Activated naive CD8-positive, alpha-beta T cell treated with anti-CD3 and anti-CD28 coated beads for 36 hours (primary cell): ENCODE measurements around the gene MAGEB10. TPM values are rescaled to one million over a fixed set of nuclear protein-coding genes. Genes with fewer than 3 reads are reported as not detected.
"Not testable (repeated sequence)": the region's sequence is repeated elsewhere in the genome, so short reads cannot be mapped to it uniquely, and the experiment has no call there.

Source experiments
- DNase-seq: peaks from one replicate; pipeline ENCODE4 v3.0.0; 2021
- H3K27ac Mint-ChIP-seq: one replicate; pipeline ENCODE4 v1.8.0; 2022; ENCODE audit warnings: mild to moderate bottlenecking, moderate library complexity, mixed read lengths
- H3K27me3 Mint-ChIP-seq: one replicate; pipeline ENCODE4 v1.8.0; 2022; ENCODE audit warnings: mild to moderate bottlenecking, mixed read lengths
- H3K36me3 Mint-ChIP-seq: one replicate; pipeline ENCODE4 v1.8.0; 2021; ENCODE audit warnings: mild to moderate bottlenecking, mixed read lengths
- H3K4me1 Mint-ChIP-seq: one replicate; pipeline ENCODE4 v1.8.0; 2021; ENCODE audit warnings: mixed read lengths
- H3K4me3 Mint-ChIP-seq: one replicate; pipeline ENCODE4 v1.8.0; 2022; ENCODE audit warnings: mild to moderate bottlenecking, moderate library complexity, mixed read lengths
- H3K9me3 Mint-ChIP-seq: one replicate; pipeline ENCODE4 v1.8.0; 2022; ENCODE audit warnings: mixed read lengths
- total RNA-seq, 2 experiments: library from RNA; stranded (reverse); gene quantifications; one replicate each; pipeline ENCODE4 v1.2.3, GENCODE V29; 2021

MAGEB10 gene, protein sequence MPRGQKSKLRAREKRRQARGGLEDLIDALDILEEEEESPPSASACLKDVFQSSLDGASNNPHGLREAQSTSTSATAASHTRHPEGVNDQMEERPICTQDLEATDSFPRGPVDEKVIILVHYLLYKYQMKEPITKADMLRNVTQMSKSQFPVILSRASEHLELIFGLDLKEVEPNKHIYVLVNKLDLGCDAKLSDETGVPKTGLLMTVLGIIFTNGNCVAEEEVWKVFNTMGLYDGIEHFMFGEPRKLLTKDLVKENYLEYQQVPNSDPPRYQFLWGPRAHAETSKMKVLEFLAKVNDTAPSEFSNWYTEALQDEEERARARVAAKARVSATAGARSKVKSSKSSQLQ
- total RNA-seq: not detected

DNA sequence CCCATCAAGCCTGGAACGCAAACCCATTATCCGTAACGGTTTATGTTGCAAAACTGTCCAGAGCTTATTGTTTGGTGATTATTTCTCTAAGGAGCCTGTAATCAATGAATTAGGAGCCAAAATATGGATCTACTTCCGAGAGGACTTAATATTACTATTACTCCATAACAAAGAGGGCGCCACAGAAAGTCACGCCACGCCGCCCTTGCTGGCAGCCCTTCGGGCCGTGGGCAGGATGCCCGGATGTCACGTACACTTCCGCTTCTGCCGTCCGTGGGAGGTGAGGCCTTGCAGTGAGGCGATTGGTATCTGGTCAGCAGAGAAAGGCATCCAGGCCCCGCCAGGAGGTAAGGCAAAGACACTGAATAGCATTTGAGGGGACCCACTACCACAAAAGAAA is at the start of gene MAGEB10:
TSS of gene MAGEB10 (plus strand) at position 301 of the 400 bp plus-strand sequence. CDS start 13,317 bp downstream, outside the sequence.
- Mint-ChIP-seq H3K9me3 (no peaks in the 10 kb centered on the region), H3K4me1 (no peaks in the 10 kb centered on the region), H3K36me3 (no peaks in the 10 kb centered on the region), H3K4me3 (no peak within 1 kb of the TSS), H3K27me3 (no peaks in the 10 kb centered on the region), H3K27ac (no peak within 1 kb of the TSS)
- DNase-seq: no peak

DNA sequence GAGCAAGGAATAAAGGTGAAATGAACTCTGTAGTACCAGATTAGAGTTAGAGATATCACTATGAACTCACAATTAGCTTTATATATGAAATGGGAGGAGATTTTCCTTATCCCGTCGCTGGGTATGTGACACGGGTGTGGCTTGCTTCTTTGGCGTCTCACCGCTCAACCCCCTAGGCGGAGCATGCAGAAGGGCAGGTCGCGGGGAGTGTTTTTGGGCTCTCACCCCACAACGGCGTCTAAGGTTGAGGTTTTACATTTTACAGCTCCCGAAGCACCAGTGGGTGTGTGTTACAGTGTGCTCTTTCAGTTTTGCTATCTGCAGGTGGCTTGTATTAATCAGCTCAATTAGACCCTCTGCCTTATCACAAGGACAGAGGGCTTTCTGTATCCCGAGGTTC is 42.1 kb upstream of the MAGEB10 start:
- no peaks in the 10 kb centered on the region for H3K36me3 Mint-ChIP-seq
- no peak overlapping the region for H3K27ac Mint-ChIP-seq
- no peak overlapping the region for H3K4me3 Mint-ChIP-seq
- H3K4me1 Mint-ChIP-seq: no peaks in the 10 kb centered on the region
- no peaks in the 10 kb centered on the region for H3K9me3 Mint-ChIP-seq
- DNase-seq: no peak
- no peaks in the 10 kb centered on the region for H3K27me3 Mint-ChIP-seq

DNA sequence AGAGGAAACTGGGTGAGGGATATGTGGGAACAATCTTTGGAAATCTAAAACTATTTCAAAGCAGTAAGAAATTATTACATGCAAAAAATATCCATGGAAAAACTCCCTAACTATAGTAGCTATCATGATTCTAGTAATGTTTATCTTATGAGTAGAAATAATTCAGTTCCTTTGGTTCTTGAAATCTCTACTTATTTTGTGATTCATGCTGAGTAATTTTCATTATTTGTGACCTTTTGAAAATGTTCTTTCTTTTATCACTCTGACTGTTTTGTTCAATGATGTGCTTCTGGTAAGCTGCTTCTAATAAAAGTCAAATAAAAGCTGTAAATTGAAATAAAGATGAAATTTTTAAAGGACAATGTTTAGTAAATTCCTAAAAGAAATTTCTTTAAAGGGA is 40.4 kb upstream of the MAGEB10 start:
- Mint-ChIP-seq H3K27ac (no peak overlapping the region), H3K27me3 (no peaks in the 10 kb centered on the region), H3K4me3 (no peak overlapping the region), H3K9me3 (no peaks in the 10 kb centered on the region), H3K4me1 (no peaks in the 10 kb centered on the region), H3K36me3 (no peaks in the 10 kb centered on the region)
- DNase-seq: no peak

DNA sequence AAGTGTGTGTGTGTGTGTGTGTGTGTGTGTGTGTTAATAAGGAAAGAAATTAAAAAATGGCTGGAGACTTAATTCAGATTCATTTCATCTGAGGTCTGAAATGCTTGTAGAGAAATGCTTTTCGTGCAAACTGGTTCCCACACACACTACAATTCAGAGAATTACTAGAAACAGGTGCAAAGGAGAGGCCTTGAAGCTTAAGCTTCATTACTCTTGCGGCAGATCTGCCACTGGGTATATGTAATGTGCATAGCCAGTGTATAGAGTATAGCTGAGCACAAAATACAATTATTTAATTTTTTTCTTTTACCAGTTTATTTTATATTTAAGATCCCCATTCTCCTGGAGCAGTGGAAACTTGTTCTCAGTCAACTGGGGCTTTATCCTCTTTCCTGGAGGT is 31.8 kb upstream of the MAGEB10 start:
- H3K4me3 Mint-ChIP-seq: no peak overlapping the region
- no peak for DNase-seq
- no peaks in the 10 kb centered on the region for H3K9me3 Mint-ChIP-seq
- no peaks in the 10 kb centered on the region for H3K36me3 Mint-ChIP-seq
- no peak overlapping the region for H3K27ac Mint-ChIP-seq
- H3K27me3 Mint-ChIP-seq: no peaks in the 10 kb centered on the region
- no peaks in the 10 kb centered on the region for H3K4me1 Mint-ChIP-seq

DNA sequence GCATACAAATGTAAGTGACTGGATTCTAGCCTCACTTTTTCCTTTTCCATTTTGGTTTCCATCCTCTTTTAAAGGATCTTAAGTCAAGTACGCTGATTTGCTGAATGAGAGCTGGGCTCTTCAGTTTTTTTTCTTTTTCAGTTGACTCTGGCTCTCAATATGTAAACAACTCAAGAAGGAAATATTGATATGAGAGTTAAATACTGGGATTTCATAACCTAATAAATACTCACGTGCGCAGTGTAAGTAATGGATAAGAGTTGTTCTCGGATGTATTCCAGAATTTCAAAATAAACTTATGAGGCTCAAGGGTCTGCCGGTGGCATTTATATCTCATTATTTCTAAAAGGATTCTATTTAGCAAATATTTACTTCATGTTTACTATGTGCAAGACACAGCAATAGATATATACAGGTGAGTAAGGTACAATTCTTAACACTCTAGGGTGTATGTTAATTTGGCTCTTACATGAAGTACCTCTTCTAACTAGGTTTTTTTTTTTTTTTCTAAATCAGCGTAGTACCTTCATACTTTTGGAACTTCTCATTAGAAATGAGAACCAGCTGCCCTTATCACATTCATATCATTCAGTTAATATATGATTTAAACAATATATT is 11.0 kb upstream of the MAGEB10 start:
- no peak overlapping the region for H3K27ac Mint-ChIP-seq
- no peaks in the 10 kb centered on the region for H3K27me3 Mint-ChIP-seq
- no peaks in the 10 kb centered on the region for H3K4me1 Mint-ChIP-seq

DNA sequence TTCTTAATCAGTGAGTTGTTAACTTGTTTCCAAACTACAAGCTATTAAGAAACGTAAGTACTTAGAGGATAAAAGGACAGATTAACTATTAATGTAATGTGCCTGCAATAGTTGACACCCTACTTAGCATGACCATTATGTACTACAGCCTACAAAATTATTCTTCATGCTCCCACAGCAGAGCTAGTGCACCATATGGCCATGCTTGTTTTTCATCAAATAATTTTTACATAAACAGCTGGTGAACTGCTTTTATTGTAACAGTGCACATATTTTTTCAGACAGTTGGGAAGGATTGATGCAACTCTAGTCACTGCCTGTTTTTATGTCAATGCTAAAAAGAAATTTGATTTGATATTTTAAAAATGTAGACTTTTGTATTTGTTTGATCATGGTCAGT is 10.2 kb upstream of the MAGEB10 start:
- Mint-ChIP-seq H3K36me3 (no peaks in the 10 kb centered on the region), H3K27ac (no peak overlapping the region), H3K9me3 (no peaks in the 10 kb centered on the region), H3K4me3 (no peak overlapping the region), H3K27me3 (no peaks in the 10 kb centered on the region), H3K4me1 (no peaks in the 10 kb centered on the region)
- DNase-seq: no peak

More for the DNA sequence above, 11.0 kb upstream of the MAGEB10 start:
- no peak for DNase-seq
- no peaks in the 10 kb centered on the region for H3K36me3 Mint-ChIP-seq
- no peaks in the 10 kb centered on the region for H3K9me3 Mint-ChIP-seq
- no peak overlapping the region for H3K4me3 Mint-ChIP-seq

DNA sequence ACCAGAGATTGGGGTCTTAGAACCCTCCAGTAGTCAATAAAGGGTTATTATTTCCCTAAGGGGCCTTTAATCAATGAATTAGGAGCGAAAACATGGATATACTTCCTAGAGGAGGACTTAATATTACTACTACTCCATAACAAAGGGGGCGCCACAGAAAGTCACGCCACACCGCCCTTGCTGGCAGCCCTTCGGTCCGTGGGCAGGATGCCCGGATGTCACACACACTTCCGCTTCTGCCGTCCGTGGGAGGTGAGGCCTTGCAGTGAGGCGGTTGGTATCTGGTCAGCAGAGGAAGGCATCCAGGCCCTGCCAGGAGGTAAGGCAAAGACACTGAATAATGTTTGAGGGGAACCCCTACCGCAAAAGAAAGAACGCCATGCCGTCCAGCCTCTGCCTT is 436 bp downstream of the MAGEB10 start:
- H3K36me3 Mint-ChIP-seq: no peaks in the 10 kb centered on the region
- no peak overlapping the region for H3K4me3 Mint-ChIP-seq
- no peaks in the 10 kb centered on the region for H3K4me1 Mint-ChIP-seq
- H3K27me3 Mint-ChIP-seq: no peaks in the 10 kb centered on the region
- H3K9me3 Mint-ChIP-seq: no peaks in the 10 kb centered on the region
- no peak overlapping the region for H3K27ac Mint-ChIP-seq
- no peak for DNase-seq

DNA sequence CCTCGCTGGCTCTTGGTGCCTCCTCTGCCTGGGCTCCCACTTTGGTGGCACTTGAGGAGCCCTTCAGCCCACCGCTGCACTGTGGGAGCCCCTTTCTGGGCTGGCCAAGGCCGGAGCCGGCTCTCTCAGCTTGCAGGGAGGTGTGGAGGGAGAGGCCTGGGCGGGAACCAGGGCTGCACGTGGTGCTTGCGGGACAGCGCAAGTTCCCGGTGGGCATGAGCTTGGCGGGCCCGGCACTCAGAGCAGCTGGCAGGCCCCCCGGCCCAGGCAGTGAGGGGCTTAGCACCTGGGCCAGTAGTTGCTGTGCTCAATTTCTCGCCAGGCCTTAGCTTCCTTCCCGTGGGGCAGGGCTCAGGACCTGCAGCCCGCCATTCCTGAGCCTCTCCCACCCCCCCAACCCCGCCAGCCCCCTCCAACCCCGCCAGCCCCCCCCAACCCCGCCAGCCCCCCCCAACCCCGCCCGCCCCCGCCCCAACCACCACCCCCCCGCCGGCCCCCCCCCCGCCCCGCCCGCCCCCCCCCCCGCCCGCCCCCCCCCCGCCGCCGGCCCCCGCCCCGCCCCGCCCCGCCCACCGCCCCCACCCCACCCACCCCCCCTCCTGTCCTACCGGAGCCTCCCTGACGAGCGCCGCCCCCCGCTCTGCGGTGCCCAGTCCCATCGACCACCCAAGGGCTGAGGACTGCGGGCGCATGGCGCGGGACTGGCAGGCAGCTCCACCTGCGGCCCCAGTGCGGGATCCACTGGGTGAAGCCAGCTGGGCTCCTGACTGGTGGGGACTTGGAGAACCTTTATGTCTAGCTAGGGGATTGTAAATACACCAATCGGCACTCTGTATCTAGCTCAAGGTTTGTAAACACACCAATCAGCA is 1.4 kb downstream of the MAGEB10 start:
- not testable (repeated sequence) for H3K27ac Mint-ChIP-seq, H3K9me3 Mint-ChIP-seq, H3K4me3 Mint-ChIP-seq, DNase-seq, H3K27me3 Mint-ChIP-seq, H3K36me3 Mint-ChIP-seq, H3K4me1 Mint-ChIP-seq

DNA sequence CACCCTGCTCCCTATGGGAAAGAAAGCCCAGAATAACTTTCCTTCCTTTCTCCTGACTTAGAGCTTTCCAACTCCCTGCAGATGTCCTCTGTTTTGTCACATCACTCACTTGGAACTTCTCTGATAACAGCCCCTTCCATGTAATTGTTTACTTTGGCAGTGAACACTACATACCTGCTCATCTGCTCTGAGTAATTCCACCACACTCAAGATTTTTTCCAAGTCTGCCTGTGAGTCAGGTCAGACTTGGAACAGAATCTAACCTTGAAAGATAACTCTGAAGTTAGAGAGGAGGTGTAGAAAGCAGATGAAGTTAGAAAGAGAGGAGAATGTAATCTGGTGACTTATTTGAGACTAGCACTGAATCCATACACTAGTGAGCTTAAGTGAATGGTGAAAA is 7.4 kb downstream of the MAGEB10 start:
- Mint-ChIP-seq H3K27ac (no peak overlapping the region), H3K36me3 (no peaks in the 10 kb centered on the region), H3K9me3 (no peaks in the 10 kb centered on the region), H3K4me3 (no peak overlapping the region), H3K4me1 (no peaks in the 10 kb centered on the region), H3K27me3 (no peaks in the 10 kb centered on the region)
- DNase-seq: no peak

DNA sequence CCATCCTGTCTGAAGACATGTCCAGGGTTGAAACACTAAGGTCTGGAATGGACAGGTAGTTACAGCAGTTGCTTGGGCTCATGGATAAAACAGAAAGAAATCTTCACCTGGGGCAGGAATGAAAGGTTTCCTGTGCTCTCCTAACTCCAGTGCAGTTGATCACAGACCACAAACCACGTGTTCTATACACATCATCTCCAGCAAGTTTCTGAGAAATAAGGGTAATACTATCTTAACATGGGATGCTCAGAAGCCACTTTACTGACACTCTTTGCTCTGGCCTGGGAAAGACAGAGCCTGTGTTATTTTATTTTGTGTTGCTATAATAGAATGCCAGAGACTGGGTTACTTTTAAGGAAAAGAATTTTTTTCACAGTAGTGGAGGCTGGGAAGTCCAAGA is 16.0 kb downstream of the MAGEB10 start:
- no peak overlapping the region for H3K4me3 Mint-ChIP-seq
- no peak overlapping the region for H3K27ac Mint-ChIP-seq
- no peaks in the 10 kb centered on the region for H3K9me3 Mint-ChIP-seq
- H3K4me1 Mint-ChIP-seq: no peaks in the 10 kb centered on the region
- no peaks in the 10 kb centered on the region for H3K36me3 Mint-ChIP-seq
- no peak for DNase-seq
- no peaks in the 10 kb centered on the region for H3K27me3 Mint-ChIP-seq

DNA sequence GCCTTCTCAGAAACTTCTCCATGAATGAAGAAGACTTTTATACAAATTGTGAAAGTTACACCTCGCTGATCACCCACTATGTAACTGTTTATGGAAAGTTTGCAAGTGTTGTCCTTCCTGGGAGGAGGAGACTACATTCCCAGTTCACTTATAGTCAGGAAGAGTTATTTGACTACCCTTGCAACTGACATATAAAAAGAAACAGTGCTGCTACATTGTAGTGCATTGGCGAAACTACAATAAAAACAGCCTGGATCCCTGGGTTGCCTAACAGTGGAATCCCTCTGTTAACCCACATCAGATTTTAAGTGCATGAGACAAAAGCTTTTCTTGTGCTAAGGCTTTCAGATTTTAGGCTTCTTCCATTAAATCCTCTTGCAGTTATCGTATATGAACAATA is 30.4 kb downstream of the MAGEB10 start:
- no peaks in the 10 kb centered on the region for H3K9me3 Mint-ChIP-seq
- H3K36me3 Mint-ChIP-seq: no peaks in the 10 kb centered on the region
- DNase-seq: no peak
- H3K4me3 Mint-ChIP-seq: no peak overlapping the region
- no peaks in the 10 kb centered on the region for H3K27me3 Mint-ChIP-seq
- H3K27ac Mint-ChIP-seq: no peak overlapping the region
- no peaks in the 10 kb centered on the region for H3K4me1 Mint-ChIP-seq

DNA sequence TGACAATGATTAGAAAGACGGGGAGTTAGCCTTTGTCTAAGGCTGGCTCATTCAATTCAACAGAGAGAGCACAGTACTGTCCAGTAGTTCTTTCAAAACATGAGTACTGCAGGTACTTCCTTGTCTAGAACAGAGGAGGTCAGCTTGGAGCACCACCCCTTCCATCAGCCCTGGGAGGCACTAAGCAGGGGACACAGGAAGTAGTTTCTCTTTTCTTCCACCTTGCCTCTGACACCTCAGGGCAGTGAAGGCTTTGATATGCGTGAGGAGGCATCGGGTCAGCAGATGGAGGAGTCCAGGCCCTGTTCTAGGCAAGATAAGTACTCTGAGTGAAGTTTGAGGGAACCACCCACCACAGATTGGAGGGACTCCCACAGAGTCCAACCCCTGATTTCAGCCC is 33.1 kb downstream of the MAGEB10 start:
- Mint-ChIP-seq H3K9me3 (no peaks in the 10 kb centered on the region), H3K36me3 (no peaks in the 10 kb centered on the region), H3K27ac (no peak overlapping the region), H3K4me3 (no peak overlapping the region), H3K27me3 (no peaks in the 10 kb centered on the region), H3K4me1 (no peaks in the 10 kb centered on the region)
- no peak for DNase-seq

DNA sequence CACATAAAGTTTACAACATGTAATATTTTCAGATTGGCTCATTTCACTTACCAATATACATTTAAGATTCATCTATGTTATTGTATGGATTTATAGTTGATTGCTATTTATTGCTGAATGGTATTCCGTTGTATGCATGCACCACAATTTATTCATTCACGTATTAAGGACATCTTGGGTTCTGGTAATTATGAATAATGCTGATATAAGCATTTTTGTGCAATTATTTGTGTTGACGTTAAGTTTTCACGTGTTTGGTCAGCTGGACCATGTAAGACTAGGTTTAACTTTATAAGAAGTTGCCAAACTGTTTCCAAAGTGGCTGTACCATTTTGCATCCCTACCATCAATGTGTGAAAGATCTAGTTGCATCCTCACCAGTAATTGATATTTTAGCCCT is 35.1 kb downstream of the MAGEB10 start:
- no peaks in the 10 kb centered on the region for H3K27me3 Mint-ChIP-seq
- H3K4me3 Mint-ChIP-seq: no peak overlapping the region
- no peaks in the 10 kb centered on the region for H3K36me3 Mint-ChIP-seq
- DNase-seq: no peak
- no peak overlapping the region for H3K27ac Mint-ChIP-seq
- no peaks in the 10 kb centered on the region for H3K9me3 Mint-ChIP-seq
- no peaks in the 10 kb centered on the region for H3K4me1 Mint-ChIP-seq

DNA sequence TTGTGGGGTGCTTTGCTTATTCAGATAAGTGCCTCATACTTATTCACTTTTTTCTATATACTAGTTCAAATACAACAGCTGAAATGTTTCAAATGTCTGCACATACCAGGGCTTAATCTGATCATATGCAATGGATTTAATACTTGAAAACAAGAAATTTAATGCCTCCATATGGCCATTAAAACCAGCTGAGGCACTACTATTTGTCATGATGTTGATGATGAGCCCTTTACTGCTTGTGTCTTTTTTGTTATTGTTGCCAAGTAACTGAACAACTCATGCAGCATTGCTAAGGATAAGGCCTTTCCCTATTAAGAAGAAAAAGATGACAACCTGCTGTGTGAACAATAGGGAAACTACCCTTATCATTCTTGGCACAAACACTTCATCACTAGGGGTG is 52.5 kb downstream of the MAGEB10 start:
- Mint-ChIP-seq H3K27me3 (no peaks in the 10 kb centered on the region), H3K4me1 (no peaks in the 10 kb centered on the region), H3K36me3 (no peaks in the 10 kb centered on the region), H3K9me3 (no peaks in the 10 kb centered on the region), H3K27ac (no peak overlapping the region), H3K4me3 (no peak overlapping the region)
- DNase-seq: no peak

DNA sequence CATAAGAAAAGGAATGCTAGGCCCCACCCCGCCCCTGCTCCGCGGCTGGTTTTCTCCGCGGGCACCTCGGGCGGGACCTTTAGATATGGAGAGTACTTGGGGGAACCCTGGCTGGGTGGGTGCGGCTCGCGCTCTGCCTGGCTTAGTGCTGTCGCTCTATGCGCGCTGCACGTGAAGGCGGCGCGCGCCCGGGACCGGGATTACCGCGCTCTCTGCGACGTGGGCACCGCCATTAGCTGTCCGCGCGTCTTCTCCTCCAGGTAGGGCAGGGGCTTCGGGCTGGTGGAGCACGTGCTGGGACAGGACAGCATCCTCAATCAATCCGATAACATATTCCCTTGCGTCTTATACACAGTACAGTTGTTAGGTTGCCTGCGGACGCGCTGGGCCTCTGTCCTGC is 56.0 kb downstream of the MAGEB10 start:
- DNase-seq: no peak
- Mint-ChIP-seq H3K27me3 (no peaks in the 10 kb centered on the region), H3K9me3 (no peaks in the 10 kb centered on the region), H3K4me1 (no peaks in the 10 kb centered on the region), H3K4me3 (no peak overlapping the region), H3K27ac (no peak overlapping the region), H3K36me3 (no peaks in the 10 kb centered on the region)
